HEK293T (cell line): ENCODE data around the gene CHMP4B.

Experiments used
- BHLHE40 ChIP-seq: fragments of 450-650 bp; IDR thresholded peaks from 2 replicates; pipeline ENCODE4 v1.6.1; 2016; ENCODE audit warnings: mild to moderate bottlenecking, moderate library complexity, borderline replicate concordance
- ZNF384 ChIP-seq: fragments of 450-650 bp; IDR thresholded peaks from 2 replicates; pipeline ENCODE4 v1.6.1; 2016

DNA sequence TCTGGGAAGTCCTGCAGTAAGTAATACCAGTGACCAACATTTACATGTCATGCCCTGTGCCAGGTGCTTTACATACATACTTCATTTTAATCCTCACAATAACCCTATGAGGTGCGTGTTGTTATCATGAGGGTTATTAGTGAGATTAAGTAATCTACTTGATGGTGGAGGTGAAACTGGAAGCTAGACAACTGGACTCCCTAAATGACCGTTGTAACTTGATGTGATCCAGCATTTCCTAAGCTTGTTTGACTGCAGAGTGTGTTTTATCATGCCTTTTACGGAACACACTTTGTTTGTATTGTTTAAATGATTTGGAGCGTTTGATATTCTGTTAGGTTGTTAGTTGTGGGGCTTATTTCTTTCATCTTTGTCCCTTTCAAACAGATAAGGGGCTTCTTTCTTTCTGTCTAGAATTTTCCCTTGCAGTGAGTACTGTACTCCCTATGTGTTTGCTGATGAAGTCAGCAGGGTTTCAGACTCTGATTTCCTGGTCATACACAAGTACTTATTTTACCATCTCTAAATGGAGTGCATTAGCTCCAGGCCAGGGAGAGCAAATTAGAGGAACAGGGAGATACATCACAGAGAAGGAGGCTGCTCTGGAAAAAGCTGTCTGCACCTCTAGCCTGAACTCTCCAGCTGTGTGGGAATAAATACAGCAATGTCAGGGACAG lies 29.7 kb downstream of the CHMP4B start:
- no peak for TF ChIP-seq BHLHE40
- no peak for TF ChIP-seq ZNF384
